H9 (cell line): ENCODE results near the gene XIRP2. TPM values are rescaled to one million over a fixed set of nuclear protein-coding genes. Genes with fewer than 3 reads are reported as not detected.
"Not testable (repeated sequence)": the region's sequence is repeated elsewhere in the genome, so short reads cannot be mapped to it uniquely, and the experiment has no call there.

Experiments
- DNase-seq: peaks from one replicate; pipeline ENCODE4 v3.0.0-alpha.2; 2017
- H2AFZ ChIP-seq: one replicate; pipeline ENCODE4 v1.6.1; 2013; ENCODE audit warnings: mild to moderate bottlenecking, low read length, control low read depth, moderate library complexity
- H2AK5ac ChIP-seq: 2 replicates; pipeline ENCODE4 v1.6.1; 2013; ENCODE audit warnings: low read length, control low read depth, mixed read lengths; ENCODE audit not compliant: insufficient read length
- H2BK120ac ChIP-seq: one replicate; pipeline ENCODE4 v1.6.1; 2013; ENCODE audit warnings: low read depth, mild to moderate bottlenecking, low read length, control low read depth, inconsistent platforms; ENCODE audit not compliant: poor library complexity, severe bottlenecking
- H2BK12ac ChIP-seq: 2 replicates; pipeline ENCODE4 v1.6.1; 2013; ENCODE audit warnings: low read length, control low read depth, mixed read lengths, low read depth; ENCODE audit not compliant: insufficient read length
- H2BK15ac ChIP-seq: 2 replicates; pipeline ENCODE4 v1.6.1; 2013; ENCODE audit warnings: low read depth, low read length, control low read depth
- H2BK20ac ChIP-seq: one replicate; pipeline ENCODE4 v1.6.1; 2013; ENCODE audit warnings: low read depth, mild to moderate bottlenecking, low read length, control low read depth, inconsistent platforms; ENCODE audit not compliant: poor library complexity, severe bottlenecking
- H2BK5ac ChIP-seq: 2 replicates; pipeline ENCODE4 v1.6.1; 2013; ENCODE audit warnings: low read length, control low read depth, mixed read lengths; ENCODE audit not compliant: insufficient read length
- H3K14ac ChIP-seq: 2 replicates; pipeline ENCODE4 v1.6.1; 2013; ENCODE audit warnings: low read length, control low read depth; ENCODE audit not compliant: insufficient read depth
- H3K18ac ChIP-seq: 2 replicates; pipeline ENCODE4 v1.6.1; 2013; ENCODE audit warnings: low read depth, mild to moderate bottlenecking, mixed read lengths, low read length, control low read depth; ENCODE audit not compliant: insufficient read length
- H3K23ac ChIP-seq: 2 replicates; pipeline ENCODE4 v1.6.1; 2013; ENCODE audit warnings: low read length, control low read depth, mixed read lengths, low read depth; ENCODE audit not compliant: insufficient read length
- H3K23me2 ChIP-seq: 2 replicates; pipeline ENCODE4 v1.6.1; 2013; ENCODE audit warnings: low read depth, mild to moderate bottlenecking, mixed read lengths, low read length, control low read depth; ENCODE audit not compliant: insufficient read length, poor library complexity, severe bottlenecking
- H3K27ac ChIP-seq: 2 replicates; pipeline ENCODE4 v1.5.1; 2013; ENCODE audit warnings: low read length, control low read depth, mixed read lengths, low read depth; ENCODE audit not compliant: insufficient read length
- H3K27me3 ChIP-seq: 2 replicates; pipeline ENCODE4 v1.6.1; 2013; ENCODE audit warnings: low read length, control low read depth, inconsistent platforms; ENCODE audit not compliant: insufficient read depth
- H3K4ac ChIP-seq: 2 replicates; pipeline ENCODE4 v1.6.1; 2013; ENCODE audit warnings: low read depth, mild to moderate bottlenecking, control low read depth, inconsistent platforms, low read length, moderate library complexity
- H3K4me1 ChIP-seq: 2 replicates; pipeline ENCODE4 v1.6.1; 2013; ENCODE audit warnings: low read length, control low read depth, inconsistent platforms; ENCODE audit not compliant: insufficient read depth
- H3K4me2 ChIP-seq: 2 replicates; pipeline ENCODE4 v1.6.1; 2013; ENCODE audit warnings: low read length, control low read depth, mixed read lengths; ENCODE audit not compliant: insufficient read length, insufficient read depth
- H3K56ac ChIP-seq: 2 replicates; pipeline ENCODE4 v1.6.1; 2013; ENCODE audit warnings: low read depth, mild to moderate bottlenecking, mixed read lengths, low read length, control low read depth; ENCODE audit not compliant: insufficient read length
- H3K79me1 ChIP-seq: 2 replicates; pipeline ENCODE4 v1.6.1; 2013; ENCODE audit warnings: low read depth, mild to moderate bottlenecking, moderate library complexity, low read length, control low read depth, inconsistent platforms; ENCODE audit not compliant: insufficient read depth, poor library complexity, severe bottlenecking
- H3K79me2 ChIP-seq: 2 replicates; pipeline ENCODE4 v1.6.1; 2013; ENCODE audit warnings: low read length, control low read depth, inconsistent platforms; ENCODE audit not compliant: insufficient read depth
- H3K9ac ChIP-seq: 2 replicates; pipeline ENCODE4 v1.6.1; 2013; ENCODE audit warnings: low read length, control low read depth, mixed read lengths; ENCODE audit not compliant: insufficient read length; ENCODE audit errors: extremely low read depth
- H3K9me3 ChIP-seq: one replicate; pipeline ENCODE4 v1.6.1; 2013; ENCODE audit warnings: low read depth, low read length, inconsistent platforms; ENCODE audit not compliant: control insufficient read depth
- H3T11ph ChIP-seq: one replicate; pipeline ENCODE4 v1.6.1; 2013; ENCODE audit warnings: mild to moderate bottlenecking, low read length, control low read depth, inconsistent platforms
- H4K20me1 ChIP-seq: one replicate; pipeline ENCODE4 v1.6.1; 2013; ENCODE audit not compliant: control insufficient read depth, insufficient read length, insufficient read depth
- H4K5ac ChIP-seq: 2 replicates; pipeline ENCODE4 v1.6.1; 2013; ENCODE audit warnings: low read depth, mild to moderate bottlenecking, mixed read lengths, low read length, control low read depth; ENCODE audit not compliant: insufficient read length
- H4K8ac ChIP-seq: replicated peaks from 2 replicates; pipeline ENCODE4 v1.6.1; 2013; ENCODE audit warnings: low read length, control low read depth, mixed read lengths, low read depth; ENCODE audit not compliant: insufficient read length
- H4K91ac ChIP-seq: 2 replicates; pipeline ENCODE4 v1.6.1; 2013; ENCODE audit warnings: low read depth, mild to moderate bottlenecking, moderate library complexity, mixed read lengths, low read length, control low read depth; ENCODE audit not compliant: insufficient read length
- H3K27ac Mint-ChIP-seq, 3 experiments: 2 replicates in 2 of 3; 3 replicates in 1 of 3; pipeline ENCODE4 v1.8.0; 2020 to 2021; ENCODE audit warnings: mixed read lengths in 3 of 3, mild to moderate bottlenecking in 1 of 3, moderate library complexity in 1 of 3
- H3K27me3 Mint-ChIP-seq: 2 replicates; pipeline ENCODE4 v1.8.0; 2021; ENCODE audit warnings: low read depth, mild to moderate bottlenecking, moderate library complexity, mixed read lengths
- H3K36me3 Mint-ChIP-seq, 3 experiments: 2 replicates in 2 of 3; 3 replicates in 1 of 3; pipeline ENCODE4 v1.8.0; 2020 to 2021; ENCODE audit warnings: low read depth in 3 of 3, mixed read lengths in 3 of 3; ENCODE audit not compliant: insufficient read depth in 1 of 3
- H3K4me1 Mint-ChIP-seq, 2 experiments: 2 replicates each; pipeline ENCODE4 v1.8.0; 2020; ENCODE audit warnings: mixed read lengths in 2 of 2
- H3K4me3 Mint-ChIP-seq, 2 experiments: 2 replicates in 1 of 2; 3 replicates in 1 of 2; pipeline ENCODE4 v1.8.0; 2020 to 2021; ENCODE audit warnings: mild to moderate bottlenecking in 2 of 2, mixed read lengths in 2 of 2, moderate library complexity in 1 of 2
- H3K9me3 Mint-ChIP-seq, 2 experiments: 2 replicates in 1 of 2; 3 replicates in 1 of 2; pipeline ENCODE4 v1.8.0; 2020; ENCODE audit warnings: mild to moderate bottlenecking in 2 of 2, mixed read lengths in 2 of 2, moderate library complexity in 1 of 2
- CTCF ChIP-seq: fragments of 200-600 bp; sonication (generic); conservative IDR thresholded peaks from 3 replicates; pipeline ENCODE4 v1.8.0; 2021; ENCODE audit warnings: antibody characterized with exemption, mild to moderate bottlenecking
- WGBS: extraction: QIAGEN DNeasy Blood & Tissue Kit; methylation state at CpG from one replicate; pipeline ENCODE4 v1.1.7; 2013; ENCODE audit warnings: missing lambda C conversion rate, low lambda C conversion rate, mixed read lengths; ENCODE audit not compliant: insufficient read length; ENCODE audit errors: extremely low coverage; 5-methylcytosine and 5-hydroxymethylcytosine counted together
- total RNA-seq: library from RNA; stranded (reverse); gene quantifications from 2 replicates; pipeline ENCODE4 v1.2.1, GENCODE V29; 2021

XIRP2 gene
- total RNA-seq, 1 experiment from 2014 or later, result 0.07 TPM

GRCh38 chr2:167265722-167266121, 377.4 kb downstream of the XIRP2 start:
- H3K27ac ChIP-seq, result no peak overlapping the region
- peaks cover 6 to 8% of the 10 kb centered on the region in 2 experiments for H3K4me1 Mint-ChIP-seq
- no peaks in the 10 kb centered on the region for H4K20me1 ChIP-seq
- H3K27me3 ChIP-seq, result no peaks in the 10 kb centered on the region
- no peak overlapping the region for H2BK12ac ChIP-seq
- H4K91ac ChIP-seq, result no peak overlapping the region
- H3K4ac ChIP-seq, result no peak overlapping the region
- no peaks in the 10 kb centered on the region for H3K23me2 ChIP-seq
- peaks cover 5% of the 10 kb centered on the region; the same call in 1 of the 2 replicates for H3K27me3 Mint-ChIP-seq
- WGBS, result no CpG with 5 or more reads among the region's 5 CpGs
- no peak overlapping the region for H4K5ac ChIP-seq
- TF ChIP-seq CTCF, result no peak
- H2BK120ac ChIP-seq, result no peak overlapping the region
- H3K4me2 ChIP-seq, result no peak overlapping the region
- no peak overlapping the region for H3K4me3 Mint-ChIP-seq
- H3K14ac ChIP-seq, result no peak overlapping the region
- no peaks in the 10 kb centered on the region for H3K79me2 ChIP-seq
- no peak overlapping the region for H3K9ac ChIP-seq
- no peak overlapping the region for H2BK15ac ChIP-seq
- no peak for DNase-seq
- peaks cover 22% of the 10 kb centered on the region for H3K9me3 ChIP-seq
- no peak overlapping the region for H4K8ac ChIP-seq
- no peak overlapping the region for H3T11ph ChIP-seq
- H3K36me3 Mint-ChIP-seq, result peaks cover 31 to 34% (median 32%) of the 10 kb centered on the region in 3 experiments
- H2AK5ac ChIP-seq, result no peak overlapping the region
- H2BK5ac ChIP-seq, result no peak overlapping the region
- no peak overlapping the region for H2AFZ ChIP-seq
- peaks cover 31 to 36% of the 10 kb centered on the region in 2 experiments for H3K9me3 Mint-ChIP-seq
- H3K27ac Mint-ChIP-seq, result no peak overlapping the region
- no peaks in the 10 kb centered on the region for H3K4me1 ChIP-seq
- H2BK20ac ChIP-seq, result no peak overlapping the region
- no peak overlapping the region for H3K18ac ChIP-seq
- no peak overlapping the region for H3K56ac ChIP-seq
- no peaks in the 10 kb centered on the region for H3K79me1 ChIP-seq
- H3K23ac ChIP-seq, result no peak overlapping the region

- not testable (repeated sequence) for H3K4ac ChIP-seq, H3K18ac ChIP-seq, H3K23me2 ChIP-seq, H4K20me1 ChIP-seq, H2BK12ac ChIP-seq, H4K8ac ChIP-seq, H3K14ac ChIP-seq, H2AK5ac ChIP-seq, H3K4me1 ChIP-seq, H3K9ac ChIP-seq, H3K4me3 Mint-ChIP-seq, H3T11ph ChIP-seq, DNase-seq, H3K23ac ChIP-seq, H3K27ac Mint-ChIP-seq, H4K5ac ChIP-seq, H3K4me2 ChIP-seq, H2BK5ac ChIP-seq, H3K27me3 Mint-ChIP-seq, H2BK15ac ChIP-seq, H2BK20ac ChIP-seq, H3K27me3 ChIP-seq, H2AFZ ChIP-seq, H2BK120ac ChIP-seq, H3K27ac ChIP-seq, H3K79me2 ChIP-seq, H3K79me1 ChIP-seq, H3K56ac ChIP-seq, H4K91ac ChIP-seq
- H3K9me3 ChIP-seq, result peaks cover 22% of the 10 kb centered on the region
- WGBS, result no CpG with 5 or more reads among the region's 2 CpGs
- peaks cover 33 to 36% of the 10 kb centered on the region in 2 experiments for H3K9me3 Mint-ChIP-seq
- peaks cover 19 to 20% of the 10 kb centered on the region in 2 experiments for H3K4me1 Mint-ChIP-seq
- peaks cover 31 to 37% (median 32%) of the 10 kb centered on the region in 3 experiments for H3K36me3 Mint-ChIP-seq
Measured at GRCh38 chr2:167268245-167268644, 380.0 kb downstream of the XIRP2 start.
